Brain microvascular endothelial cell (primary cell): ENCODE measurements around the gene USB1.
"Not testable (repeated sequence)": the region's sequence is repeated elsewhere in the genome, so short reads cannot be mapped to it uniquely, and the experiment has no call there.

ENCODE experiments used
- DNase-seq: peaks from one replicate; pipeline ENCODE4 v3.0.0-alpha.2; 2020
- H3K27ac ChIP-seq: fragments of 250-450 bp; sonication (Bioruptor Pico); 2 replicates; pipeline ENCODE4 v1.5.1; 2020; ENCODE audit warnings: mild to moderate bottlenecking, moderate library complexity
- H3K27me3 ChIP-seq: fragments of 250-450 bp; sonication (Bioruptor Pico); replicated peaks from 2 replicates; pipeline ENCODE4 v1.5.1; 2020; ENCODE audit warnings: mild to moderate bottlenecking
- H3K36me3 ChIP-seq: fragments of 250-450 bp; sonication (Bioruptor Pico); replicated peaks from 2 replicates; pipeline ENCODE4 v1.5.1; 2020; ENCODE audit warnings: mild to moderate bottlenecking
- H3K4me3 ChIP-seq: 2 replicates; pipeline ENCODE4 v1.5.1; 2011; ENCODE audit warnings: low read depth, mild to moderate bottlenecking, control low read depth, low read length, moderate library complexity
- in situ Hi-C: cut with HindIII; loops from 2 replicates; pipeline ENCODE4 v1.10.0; 2017; ENCODE audit warnings: low sequenced_read_pairs, low pct_ligation_motif_present
- TF ChIP-seq, protein P1 (sequence below): IDR thresholded peaks from 2 replicates; pipeline ENCODE4 v1.5.1; 2011; ENCODE audit warnings: low read depth, mild to moderate bottlenecking, moderate library complexity, low read length, control low read depth, inconsistent platforms; ENCODE audit errors: missing control alignments

The USB1 gene

GRCh38 chr16:58001781-58002415, 691 bp downstream of the USB1 start:
- Histone ChIP-seq H3K27ac (no peak overlapping the region), H3K27me3 (no peaks in the 10 kb centered on the region), H3K4me3 (peak overlapping the region; percentile 89), H3K36me3 (peaks cover 14% of the 10 kb centered on the region)
- TF ChIP-seq, protein P1, sequence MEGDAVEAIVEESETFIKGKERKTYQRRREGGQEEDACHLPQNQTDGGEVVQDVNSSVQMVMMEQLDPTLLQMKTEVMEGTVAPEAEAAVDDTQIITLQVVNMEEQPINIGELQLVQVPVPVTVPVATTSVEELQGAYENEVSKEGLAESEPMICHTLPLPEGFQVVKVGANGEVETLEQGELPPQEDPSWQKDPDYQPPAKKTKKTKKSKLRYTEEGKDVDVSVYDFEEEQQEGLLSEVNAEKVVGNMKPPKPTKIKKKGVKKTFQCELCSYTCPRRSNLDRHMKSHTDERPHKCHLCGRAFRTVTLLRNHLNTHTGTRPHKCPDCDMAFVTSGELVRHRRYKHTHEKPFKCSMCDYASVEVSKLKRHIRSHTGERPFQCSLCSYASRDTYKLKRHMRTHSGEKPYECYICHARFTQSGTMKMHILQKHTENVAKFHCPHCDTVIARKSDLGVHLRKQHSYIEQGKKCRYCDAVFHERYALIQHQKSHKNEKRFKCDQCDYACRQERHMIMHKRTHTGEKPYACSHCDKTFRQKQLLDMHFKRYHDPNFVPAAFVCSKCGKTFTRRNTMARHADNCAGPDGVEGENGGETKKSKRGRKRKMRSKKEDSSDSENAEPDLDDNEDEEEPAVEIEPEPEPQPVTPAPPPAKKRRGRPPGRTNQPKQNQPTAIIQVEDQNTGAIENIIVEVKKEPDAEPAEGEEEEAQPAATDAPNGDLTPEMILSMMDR = no peak
- in situ Hi-C loops = no loop called here
- no peak for DNase-seq

- Histone ChIP-seq H3K4me3 (no peak overlapping the region), H3K27me3 (no peaks in the 10 kb centered on the region), H3K36me3 (peaks cover 12% of the 10 kb centered on the region), H3K27ac (no peak overlapping the region)
- in situ Hi-C loops = no loop called here
- no peak for DNase-seq
- TF ChIP-seq, protein P1 = no peak
Observed at GRCh38 chr16:58002416-58002800, 1.2 kb downstream of the USB1 start.

GRCh38 chr16:58002936-58003335, 1.7 kb downstream of the USB1 start:
- peaks cover 10% of the 10 kb centered on the region for H3K36me3 ChIP-seq
- no peak overlapping the region for H3K27ac ChIP-seq
- in situ Hi-C loops = no loop called here

GRCh38 chr16:58004736-58005135, 3.5 kb downstream of the USB1 start:
- H3K4me3 ChIP-seq, DNase-seq, in situ Hi-C loops, H3K27ac ChIP-seq, H3K27me3 ChIP-seq: not testable (repeated sequence)
- H3K36me3 ChIP-seq = peaks cover 11% of the 10 kb centered on the region

More at GRCh38 chr16:58002936-58003335, 1.7 kb downstream of the USB1 start:
- no peak for DNase-seq
- Histone ChIP-seq H3K27me3 (no peaks in the 10 kb centered on the region), H3K4me3 (no peak overlapping the region)
- TF ChIP-seq, protein P1 = no peak

- H3K27ac ChIP-seq = no peak overlapping the region
- H3K4me3 ChIP-seq = no peak overlapping the region
- H3K36me3 ChIP-seq = peaks cover 23% of the 10 kb centered on the region
- TF ChIP-seq, protein P1 = no peak
- H3K27me3 ChIP-seq = no peaks in the 10 kb centered on the region
- in situ Hi-C loops = no loop called here
- no peak for DNase-seq
Observed at GRCh38 chr16:58009856-58010416, 8.7 kb downstream of the USB1 start.

GRCh38 chr16:58010886-58011285, 9.7 kb downstream of the USB1 start:
- in situ Hi-C loops = no loop called here
- Histone ChIP-seq H3K27ac (no peak overlapping the region), H3K4me3 (no peak overlapping the region), H3K27me3 (no peaks in the 10 kb centered on the region), H3K36me3 (peaks cover 23% of the 10 kb centered on the region)
- no peak for DNase-seq
- TF ChIP-seq, protein P1 = no peak
